ENCODE measurements around the gene PRKACB. TPM values are rescaled to one million over a fixed set of nuclear protein-coding genes. Genes with fewer than 3 reads are reported as not detected.

Gene PRKACB
- total RNA-seq, 1 donor from 2014 or later: 44.1 TPM

- no peaks in the 10 kb centered on the region for H3K27me3 ChIP-seq
- peaks cover under 1% of the 10 kb centered on the region for H3K4me1 ChIP-seq
- H3K27ac ChIP-seq: no peak overlapping the region
- H3K36me3 Mint-ChIP-seq: no peaks in the 10 kb centered on the region
- H3K4me1 Mint-ChIP-seq: peaks cover 3% of the 10 kb centered on the region
- H3K4me3 ChIP-seq: no peak overlapping the region
- TF ChIP-seq CTCF (IDR thresholded peaks at IDR 0.05) (no peak), EZH2phosphoT487 (IDR thresholded peaks at IDR 0.05) (no peak), EZH2 (IDR thresholded peaks at IDR 0.05) (no peak)
- no peaks in the 10 kb centered on the region for H3K27me3 Mint-ChIP-seq (ENCODE audit: insufficient read depth, low read depth)
- no peak overlapping the region for H3K9ac ChIP-seq
- H3K27ac Mint-ChIP-seq: no peak overlapping the region
- H3K4me3 Mint-ChIP-seq: no peak overlapping the region
- no peaks in the 10 kb centered on the region for H3K79me2 ChIP-seq (ENCODE audit: low read depth)
- peaks cover under 1% of the 10 kb centered on the region for H3F3A ChIP-seq (ENCODE audit: low read depth)
- H3K9me3 ChIP-seq (ENCODE audit: low read depth): no peaks in the 10 kb centered on the region
- no peak for DNase-seq (ENCODE audit: low spot score)
- peaks cover 4% of the 10 kb centered on the region for H3K9me3 Mint-ChIP-seq
- no peaks in the 10 kb centered on the region for H4K20me1 ChIP-seq (ENCODE audit: low read depth)
- H2AFZ ChIP-seq (replicated peaks): no peak overlapping the region
- H3K4me2 ChIP-seq: no peak overlapping the region
- no peaks in the 10 kb centered on the region for H3K36me3 ChIP-seq
Measured at GRCh38 chr1:84277343-84278059, 133.4 kb downstream of the PRKACB start.

- Histone ChIP-seq H3K79me2 (ENCODE audit: low read depth) (no peaks in the 10 kb centered on the region), H3K36me3 (no peaks in the 10 kb centered on the region), H3K9me3 (ENCODE audit: low read depth) (no peaks in the 10 kb centered on the region), H3K4me1 (no peaks in the 10 kb centered on the region), H3K27ac (no peak overlapping the region), H3K27me3 (no peaks in the 10 kb centered on the region), H3F3A (ENCODE audit: low read depth) (no peaks in the 10 kb centered on the region), H3K9ac (no peak overlapping the region), H3K4me2 (no peak overlapping the region), H4K20me1 (ENCODE audit: low read depth) (no peaks in the 10 kb centered on the region), H2AFZ (replicated peaks) (peak overlapping the region; percentile 34), H3K4me3 (no peak overlapping the region)
- no peak for TF ChIP-seq EZH2 (IDR thresholded peaks at IDR 0.05)
- TF ChIP-seq EZH2phosphoT487 (IDR thresholded peaks at IDR 0.05): no peak
- TF ChIP-seq CTCF (IDR thresholded peaks at IDR 0.05): no peak
- no peaks in the 10 kb centered on the region for H3K4me1 Mint-ChIP-seq
- no peak overlapping the region for H3K27ac Mint-ChIP-seq
- no peak overlapping the region for H3K4me3 Mint-ChIP-seq
- no peaks in the 10 kb centered on the region for H3K27me3 Mint-ChIP-seq (ENCODE audit: insufficient read depth, low read depth)
- H3K9me3 Mint-ChIP-seq: no peaks in the 10 kb centered on the region
- DNase-seq (ENCODE audit: low spot score): no peak
- H3K36me3 Mint-ChIP-seq: no peaks in the 10 kb centered on the region
Measured at GRCh38 chr1:84278905-84279304, 134.8 kb downstream of the PRKACB start.

DNA sequence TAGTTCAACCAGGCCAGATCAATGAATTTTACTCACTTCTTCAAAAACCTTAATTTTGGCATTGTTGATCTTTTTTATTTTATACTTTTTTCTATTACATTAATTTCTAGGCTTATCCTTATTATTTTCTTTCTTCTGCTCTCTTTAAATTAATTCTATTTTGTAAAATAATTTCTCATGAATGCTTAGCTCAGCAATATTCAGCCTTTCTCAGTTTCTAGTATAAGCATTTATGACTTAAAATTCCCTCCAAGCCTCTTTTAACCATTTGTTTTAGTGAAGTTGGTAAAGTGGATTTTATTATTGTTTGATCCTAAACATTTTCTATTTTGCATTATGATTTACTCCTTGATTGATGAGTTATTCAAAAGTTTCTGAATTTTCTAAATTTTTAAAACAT is 136.8 kb downstream of the PRKACB start:
- H3K4me1 ChIP-seq: no peaks in the 10 kb centered on the region
- Mint-ChIP-seq H3K27me3 (ENCODE audit: insufficient read depth, low read depth) (no peaks in the 10 kb centered on the region), H3K4me1 (no peaks in the 10 kb centered on the region), H3K4me3 (no peak overlapping the region), H3K27ac (no peak overlapping the region), H3K9me3 (no peaks in the 10 kb centered on the region), H3K36me3 (no peaks in the 10 kb centered on the region)
- H3K79me2 ChIP-seq (ENCODE audit: low read depth): no peaks in the 10 kb centered on the region
- DNase-seq (ENCODE audit: low spot score): no peak
- no peaks in the 10 kb centered on the region for H4K20me1 ChIP-seq (ENCODE audit: low read depth)
- TF ChIP-seq CTCF (IDR thresholded peaks at IDR 0.05): no peak
- TF ChIP-seq EZH2 (IDR thresholded peaks at IDR 0.05): no peak
- no peak for TF ChIP-seq EZH2phosphoT487 (IDR thresholded peaks at IDR 0.05)
- H2AFZ ChIP-seq (replicated peaks): no peak overlapping the region
- H3K9ac ChIP-seq: no peak overlapping the region
- no peak overlapping the region for H3K4me2 ChIP-seq
- peaks cover 3% of the 10 kb centered on the region for H3K9me3 ChIP-seq (ENCODE audit: low read depth)
- H3K36me3 ChIP-seq: no peaks in the 10 kb centered on the region
- H3F3A ChIP-seq (ENCODE audit: low read depth): no peaks in the 10 kb centered on the region
- no peak overlapping the region for H3K27ac ChIP-seq
- H3K4me3 ChIP-seq: no peak overlapping the region
- H3K27me3 ChIP-seq: no peaks in the 10 kb centered on the region
